Naive thymus-derived CD8-positive, alpha-beta T cell (primary cell): ENCODE data around the gene DCAF8. TPM values are rescaled to one million over a fixed set of nuclear protein-coding genes. Genes with fewer than 3 reads are reported as not detected.

ENCODE experiments used
- ATAC-seq, 2 donors: fragments of 150-1000 bp; cut with Tn5 transposase in 1 of 2; sonication (Bioruptor Pico), chemical (Tn5 transposase) in 1 of 2; 1 replicate in 1 of 2; 2 replicates in 1 of 2; pipeline ENCODE4 v1.10.0; 2021; ENCODE audit warnings: mild to moderate bottlenecking in 2 of 2, moderate library complexity in 2 of 2
- POLR2A ChIA-PET: fragments of 350-600 bp; sonication (Branson Sonifier 250); formaldehyde crosslinking; loops from one replicate; lab custom pipeline; 2021; ENCODE audit warnings: antibody characterized with exemption; lab: Charles Lee
- DNase-seq, 10 donors: peaks; one replicate each; pipeline versions ENCODE4 v3.0.0 to v3.0.0-alpha.2; 2020 to 2022
- H3K27ac Mint-ChIP-seq, 10 donors: one replicate each; pipeline ENCODE4 v1.8.0; 2020 to 2022; ENCODE audit warnings: mild to moderate bottlenecking in 10 of 10, mixed read lengths in 10 of 10, moderate library complexity in 4 of 10, inconsistent platforms in 1 of 10
- H3K27me3 Mint-ChIP-seq, 5 donors: one replicate each; pipeline ENCODE4 v1.8.0; 2021 to 2022; ENCODE audit warnings: mixed read lengths in 5 of 5
- H3K36me3 Mint-ChIP-seq, 3 donors: one replicate each; pipeline ENCODE4 v1.8.0; 2020 to 2022; ENCODE audit warnings: mixed read lengths in 3 of 3, mild to moderate bottlenecking in 2 of 3, inconsistent platforms in 1 of 3
- H3K4me1 Mint-ChIP-seq, 4 donors: one replicate each; pipeline ENCODE4 v1.8.0; 2021 to 2022; ENCODE audit warnings: mixed read lengths in 4 of 4
- H3K4me3 Mint-ChIP-seq, 10 donors: one replicate each; pipeline ENCODE4 v1.8.0; 2020 to 2022; ENCODE audit warnings: mild to moderate bottlenecking in 10 of 10, mixed read lengths in 10 of 10, moderate library complexity in 6 of 10, inconsistent platforms in 1 of 10
- H3K9me3 Mint-ChIP-seq, 9 donors: one replicate each; pipeline ENCODE4 v1.8.0; 2020 to 2022; ENCODE audit warnings: mixed read lengths in 9 of 9, mild to moderate bottlenecking in 3 of 9, inconsistent platforms in 1 of 9, moderate library complexity in 1 of 9
- polyA plus RNA-seq, 3 donors: library from polyadenylated mRNA; unstranded; fragments of 300-500 nt; fragmentation: Illumina TruSeq; gene quantifications; one replicate each; pipeline ENCODE4 v1.2.3, GENCODE V29; 2021
- total RNA-seq, 8 experiments: library from RNA in 2 of 8; stranded (reverse) in 2 of 8; gene quantifications; one replicate each; pipeline ENCODE4 v1.2.3 and lab custom pipeline; 2021 to 2026

Gene DCAF8
- total and polyA plus RNA-seq, 5 experiments from 2014 or later, result 46.9 to 256 (median 51.6) TPM

DNA sequence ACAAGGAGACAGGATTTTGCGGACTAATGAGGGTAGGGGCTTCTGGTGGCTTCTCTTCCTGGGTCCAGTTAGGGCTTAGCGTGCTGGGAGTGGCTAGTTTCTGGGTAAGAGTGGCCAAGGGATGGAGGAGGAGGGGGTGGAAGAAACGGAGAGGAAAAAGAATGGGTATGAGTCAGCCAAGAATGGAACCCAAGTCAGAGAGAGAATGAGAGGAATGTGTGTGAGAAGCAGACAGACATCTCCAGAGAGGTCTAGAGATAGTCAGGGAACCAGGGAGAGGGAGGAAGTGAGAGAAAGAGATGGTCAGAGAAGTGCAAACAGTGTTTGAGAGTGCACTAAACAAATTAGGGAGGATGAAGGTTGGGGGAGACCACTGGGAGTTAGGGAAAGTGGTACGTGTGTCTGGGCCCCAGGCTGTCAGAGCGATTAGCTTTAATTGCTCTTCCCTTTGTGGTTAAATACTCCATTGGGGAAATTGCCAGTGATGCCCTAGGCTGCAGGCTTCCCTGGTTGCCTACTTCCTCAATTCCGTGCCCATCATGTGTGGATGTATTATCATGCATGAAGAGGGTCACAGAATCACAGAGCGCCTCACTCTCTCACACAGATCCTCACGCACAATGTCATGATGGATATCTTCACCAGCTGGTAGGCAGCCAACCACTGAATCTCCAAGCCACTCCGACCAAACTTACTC lies 55.8 kb downstream of the DCAF8 start:
- no peak for ATAC-seq

GRCh38 chr1:160206036-160206389 lies 56.3 kb downstream of the DCAF8 start:
- Mint-ChIP-seq H3K9me3 (no peaks in the 10 kb centered on the region), H3K36me3 (peaks cover 0 to 2% (median 0%) of the 10 kb centered on the region in 3 donors), H3K27me3 (no peaks in the 10 kb centered on the region), H3K4me3 (peak overlapping the region; percentile 63 to 95 (median 86)), H3K27ac (peak overlapping the region; percentile 35 to 93 (median 72)), H3K4me1 (peaks cover 22 to 51% (median 38%) of the 10 kb centered on the region in 4 donors)
- POLR2A ChIA-PET, result interaction anchor here (2.5 kb wide), 1 partner anchor 56 kb away, joined by 10 read pairs; the partner anchor contains the start of gene DCAF8
- DNase-seq, result peak in 9 of 10 donors; percentile 10 to 75 (median 18)
- peak; percentile 49 to 68 for ATAC-seq

More for the DNA sequence above, 55.8 kb downstream of the DCAF8 start:
- POLR2A ChIA-PET, result interaction anchor here (1.9 to 2.5 kb wide), 2 partner anchors 12 to 55 kb away, joined by 5 to 10 read pairs; partner anchors contain the start of gene DCAF8
- Mint-ChIP-seq H3K36me3 (peaks cover 0 to 5% (median 0%) of the 10 kb centered on the region in 3 donors), H3K27ac (peak overlapping the region; percentile 35 to 93 (median 77)), H3K4me3 (peak overlapping the region; percentile 42 to 95 (median 86)), H3K9me3 (no peaks in the 10 kb centered on the region), H3K27me3 (no peaks in the 10 kb centered on the region), H3K4me1 (peaks cover 22 to 51% (median 40%) of the 10 kb centered on the region in 4 donors)
- DNase-seq, result no peak

- ATAC-seq (peak; percentile 82 to 90), DNase-seq (peak; percentile 37 to 77 (median 56))
- Mint-ChIP-seq H3K27ac (peak within 1 kb of the TSS; percentile 72 to 95 (median 88)), H3K4me3 (peak within 1 kb of the TSS; percentile 83 to 95 (median 88)), H3K27me3 (no peaks in the 10 kb centered on the region), H3K9me3 (no peaks in the 10 kb centered on the region), H3K36me3 (peaks cover 0 to 2% (median 0%) of the 10 kb centered on the region in 3 donors), H3K4me1 (peaks cover 20 to 48% (median 38%) of the 10 kb centered on the region in 4 donors)
- POLR2A ChIA-PET, result interaction anchor here (2.5 kb wide), 1 partner anchor 56 kb away, joined by 10 read pairs; the partner anchor contains the start of gene DCAF8
These were observed 56.9 kb downstream of the DCAF8 start, which contains the start of gene PEA15 for GRCh38 chr1:160205242-160206035. Gene PEA15, plus strand, starts transcription at chr1:160205384. Its CDS starts 6,161 bp downstream, at chr1:160211545.

GRCh38 chr1:160204526-160205241 lies 57.7 kb downstream of the DCAF8 start:
- H3K36me3 Mint-ChIP-seq, result peaks cover 0 to 2% (median 0%) of the 10 kb centered on the region in 3 donors
- H3K4me3 Mint-ChIP-seq, result peak overlapping the region; percentile 73 to 95 (median 83)
- no peaks in the 10 kb centered on the region for H3K9me3 Mint-ChIP-seq
- H3K27ac Mint-ChIP-seq, result peak overlapping the region; percentile 67 to 95 (median 82)
- POLR2A ChIA-PET, result interaction anchor here (1.1 to 2.5 kb wide), 2 partner anchors 57 to 107 kb away, joined by 3 to 10 read pairs; partner anchors contain the start of genes DCAF8 and IGSF8
- peaks cover 20 to 40% (median 34%) of the 10 kb centered on the region in 4 donors for H3K4me1 Mint-ChIP-seq
- ATAC-seq, result peak in 1 of 2 donors; percentile 8
- no peaks in the 10 kb centered on the region for H3K27me3 Mint-ChIP-seq
- peak in 3 of 10 donors; percentile 6 to 23 (median 11) for DNase-seq

- Mint-ChIP-seq H3K4me1 (peaks cover 8 to 12% (median 11%) of the 10 kb centered on the region in 4 donors), H3K27me3 (no peaks in the 10 kb centered on the region), H3K36me3 (no peaks in the 10 kb centered on the region), H3K9me3 (no peaks in the 10 kb centered on the region), H3K27ac (peak overlapping the region in 1 of 10 donors; percentile 28), H3K4me3 (no peak overlapping the region)
- DNase-seq (peak in 1 of 10 donors; percentile 10), ATAC-seq (no peak)
- POLR2A ChIA-PET, result interaction anchor here (1.3 kb wide), 1 partner anchor 88 kb away, joined by 3 read pairs; no protein-coding TSS in a partner anchor
These were observed 61.6 kb downstream of the DCAF8 start for GRCh38 chr1:160200786-160201185.

DNA sequence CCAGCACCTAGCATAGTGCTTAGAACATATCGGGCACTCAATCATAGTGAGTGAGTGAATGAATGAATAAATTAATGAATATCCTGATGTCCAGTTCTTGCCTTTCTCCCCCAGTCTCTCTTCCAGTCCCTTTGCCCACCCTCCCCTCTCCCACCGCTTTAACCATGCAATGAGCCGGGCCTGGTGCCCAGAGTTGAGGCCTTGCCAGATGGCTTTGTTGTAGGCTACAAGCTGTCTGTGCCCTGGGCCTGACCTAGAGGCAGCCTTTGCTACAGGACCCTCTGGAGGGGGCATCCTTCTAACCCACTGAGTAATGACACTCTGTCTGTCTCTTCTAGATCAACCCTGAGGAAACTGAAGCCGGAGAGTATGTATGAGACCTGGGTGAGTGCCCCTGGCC lies 65.1 kb downstream of the DCAF8 start:
- Mint-ChIP-seq H3K9me3 (no peaks in the 10 kb centered on the region), H3K36me3 (no peaks in the 10 kb centered on the region)

GRCh38 chr1:160196143-160196542 lies 66.2 kb downstream of the DCAF8 start:
- POLR2A ChIA-PET, result interaction anchor here (0.8 kb wide), 1 partner anchor 223 kb away, joined by 3 read pairs; no protein-coding TSS in a partner anchor
- H3K4me1 Mint-ChIP-seq, result no peaks in the 10 kb centered on the region
- H3K4me3 Mint-ChIP-seq, result no peak overlapping the region
- no peak for DNase-seq
- no peaks in the 10 kb centered on the region for H3K36me3 Mint-ChIP-seq
- no peaks in the 10 kb centered on the region for H3K9me3 Mint-ChIP-seq
- no peaks in the 10 kb centered on the region for H3K27me3 Mint-ChIP-seq
- no peak for ATAC-seq
- H3K27ac Mint-ChIP-seq, result no peak overlapping the region

More for the DNA sequence above, 65.1 kb downstream of the DCAF8 start:
- DNase-seq (no peak), ATAC-seq (no peak)
- Mint-ChIP-seq H3K27me3 (no peaks in the 10 kb centered on the region), H3K4me3 (no peak overlapping the region), H3K4me1 (no peaks in the 10 kb centered on the region), H3K27ac (no peak overlapping the region)
- POLR2A ChIA-PET, result no interaction called here

DNA sequence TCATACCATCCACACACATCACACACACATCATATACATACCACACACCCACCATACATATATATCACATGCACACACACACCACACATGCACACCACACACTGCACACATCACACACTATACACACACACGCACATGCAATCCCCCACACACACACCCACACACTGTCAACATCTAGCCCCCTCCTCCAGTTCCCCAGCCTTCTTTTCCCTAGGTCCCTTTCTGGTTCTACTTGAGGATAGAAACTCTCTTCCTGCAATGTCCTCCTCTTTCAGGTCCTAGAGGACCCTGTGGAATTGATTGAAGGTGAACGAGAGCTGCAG lies 67.7 kb downstream of the DCAF8 start:
- ATAC-seq (no peak), DNase-seq (no peak)
- no peak overlapping the region for H3K27ac Mint-ChIP-seq
- no peak overlapping the region for H3K4me3 Mint-ChIP-seq
- H3K9me3 Mint-ChIP-seq, result no peaks in the 10 kb centered on the region
- POLR2A ChIA-PET, result no interaction called here
- H3K36me3 Mint-ChIP-seq, result no peaks in the 10 kb centered on the region
- H3K4me1 Mint-ChIP-seq, result no peaks in the 10 kb centered on the region
- H3K27me3 Mint-ChIP-seq, result no peaks in the 10 kb centered on the region

DNA sequence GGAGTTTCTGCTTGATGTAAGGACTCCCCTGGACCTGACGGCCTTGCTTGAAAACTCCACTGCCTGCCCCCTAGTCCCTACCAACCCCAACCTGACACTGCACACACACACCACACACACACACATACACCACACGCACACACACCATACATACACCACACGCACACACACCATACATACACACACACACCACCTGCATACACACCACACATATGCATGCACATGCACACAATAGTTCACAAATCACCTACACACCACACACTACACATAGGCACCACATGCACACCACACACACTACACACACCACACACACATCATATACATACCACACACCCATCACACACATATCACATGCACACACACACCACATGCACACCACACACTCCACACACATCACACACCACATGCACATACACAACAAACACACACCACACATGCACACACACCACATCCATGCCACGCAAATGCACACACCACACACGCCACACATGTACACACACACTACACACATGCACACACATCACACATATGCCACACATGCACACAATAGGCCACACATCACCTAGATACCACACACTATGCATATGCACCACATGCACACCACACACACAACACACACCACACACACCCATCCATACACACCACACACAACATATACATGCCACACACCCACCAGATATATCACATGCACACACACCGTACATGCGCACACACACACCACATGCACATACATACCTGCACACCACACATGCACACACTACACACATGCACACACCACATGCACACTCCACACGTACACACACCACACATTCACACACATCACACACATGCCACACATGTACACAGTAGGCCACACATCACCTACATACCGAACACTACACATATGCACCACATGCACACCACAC lies 68.3 kb downstream of the DCAF8 start:
- no peak for ATAC-seq
- no peak for DNase-seq
- POLR2A ChIA-PET, result interaction anchor here (1.1 kb wide), 1 partner anchor 98 kb away, joined by 6 read pairs; no protein-coding TSS in a partner anchor

DNA sequence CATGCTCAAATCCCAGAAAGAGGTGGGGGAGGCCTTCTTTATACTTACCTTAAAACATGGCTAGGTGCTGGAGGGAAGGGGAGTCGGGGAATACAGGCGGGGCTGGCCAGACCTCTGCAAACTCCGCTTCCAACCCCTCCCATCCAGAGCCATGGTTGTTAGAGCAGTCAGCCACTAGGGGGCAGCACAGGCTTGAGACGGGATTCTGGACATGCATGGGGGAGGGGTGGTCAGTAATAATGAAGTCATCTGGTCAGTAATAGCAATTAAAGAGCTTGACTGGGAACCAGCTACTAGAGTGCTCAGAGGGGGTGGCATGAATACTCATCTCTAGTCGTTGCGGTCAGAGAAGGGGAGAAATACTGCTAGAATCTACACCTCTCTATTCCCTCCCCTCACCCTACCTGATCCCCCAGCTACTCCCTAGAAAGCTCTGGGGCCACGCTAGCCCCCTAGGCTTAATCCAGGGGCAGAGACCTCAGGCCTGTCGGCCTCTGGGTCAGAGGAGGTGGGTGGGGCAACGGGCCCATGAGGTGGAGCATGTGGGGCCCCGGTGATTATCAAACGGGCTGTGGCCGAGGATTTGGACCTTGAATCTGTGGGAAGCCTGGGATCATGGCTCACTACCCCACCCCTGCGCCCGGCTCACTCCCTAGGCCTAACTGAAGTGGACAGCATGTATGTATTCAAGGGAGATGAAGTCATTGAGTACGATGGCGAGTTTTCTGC lies 69.1 kb downstream of the DCAF8 start:
- Mint-ChIP-seq H3K9me3 (no peaks in the 10 kb centered on the region), H3K27ac (no peak overlapping the region), H3K36me3 (no peaks in the 10 kb centered on the region), H3K4me3 (no peak overlapping the region), H3K4me1 (no peaks in the 10 kb centered on the region), H3K27me3 (no peaks in the 10 kb centered on the region)
- DNase-seq (peak; percentile 56 to 84 (median 74)), ATAC-seq (peak; percentile 77 to 95)
- POLR2A ChIA-PET, result interaction anchor here (1.1 kb wide), 1 partner anchor 99 kb away, joined by 6 read pairs; no protein-coding TSS in a partner anchor

More for the DNA sequence above, 68.3 kb downstream of the DCAF8 start:
- no peaks in the 10 kb centered on the region for H3K9me3 Mint-ChIP-seq
- H3K27ac Mint-ChIP-seq, result no peak overlapping the region
- H3K4me1 Mint-ChIP-seq, result no peaks in the 10 kb centered on the region
- no peaks in the 10 kb centered on the region for H3K27me3 Mint-ChIP-seq
- no peaks in the 10 kb centered on the region for H3K36me3 Mint-ChIP-seq
- no peak overlapping the region for H3K4me3 Mint-ChIP-seq

DNA sequence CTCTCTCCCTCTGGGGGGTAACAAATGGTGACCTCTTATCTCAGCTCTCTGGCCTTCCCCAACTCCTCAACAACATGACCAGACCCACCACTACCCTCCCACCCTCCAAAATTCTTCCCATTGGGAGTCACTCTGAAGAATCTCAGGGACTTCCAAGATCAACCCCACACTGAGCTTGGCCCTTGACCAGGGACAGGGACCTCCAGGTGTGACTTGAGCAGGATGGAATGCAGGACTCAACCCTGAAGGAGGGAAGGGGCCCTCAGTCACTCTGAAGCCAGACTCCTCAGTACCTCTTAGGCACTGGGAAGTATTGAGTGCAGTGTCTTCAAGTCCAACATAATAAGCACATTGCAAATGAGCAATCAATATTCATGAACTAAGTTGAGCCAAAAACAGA lies 70.1 kb downstream of the DCAF8 start:
- POLR2A ChIA-PET, result interaction anchor here (1.0 kb wide), 1 partner anchor 70 kb away, joined by 5 read pairs; the partner anchor contains the start of gene DCAF8
- H3K4me3 Mint-ChIP-seq, result no peak overlapping the region
- H3K27me3 Mint-ChIP-seq, result no peaks in the 10 kb centered on the region
- H3K27ac Mint-ChIP-seq, result peak overlapping the region in 1 of 10 donors; percentile 89
- H3K9me3 Mint-ChIP-seq, result no peaks in the 10 kb centered on the region
- ATAC-seq (no peak), DNase-seq (no peak)
- no peaks in the 10 kb centered on the region for H3K4me1 Mint-ChIP-seq
- no peaks in the 10 kb centered on the region for H3K36me3 Mint-ChIP-seq
